PC-3 (cell line): ENCODE data around the gene ACSBG1. TPM values are rescaled to one million over a fixed set of nuclear protein-coding genes. Genes with fewer than 3 reads are reported as not detected.

Experiments
- ATAC-seq: fragments of 200-7000 bp; cut with Tn5 transposase; 2 replicates; pipeline ENCODE4 v1.9.1; 2020; ENCODE audit warnings: mild to moderate bottlenecking, moderate library complexity
- BruUV-seq: library from RNA; stranded (reverse); fragments of 400-500 nt; replicated peaks from 2 replicates; lab custom pipeline; 2021; lab: Mats Ljungman, UMichigan
- CTCF ChIA-PET: fragments of 300-600 bp; sonication (Branson Sonifier 250); formaldehyde crosslinking; loops from one replicate; lab custom pipeline; 2022; ENCODE audit warnings: antibody characterized with exemption; lab: Charles Lee
- POLR2A ChIA-PET: fragments of 300-600 bp; sonication (Branson Sonifier 250); formaldehyde crosslinking; loops from one replicate; lab custom pipeline; 2022; ENCODE audit warnings: antibody characterized with exemption; ENCODE audit not compliant: unreplicated experiment; lab: Charles Lee
- DNase-seq: peaks from one replicate; pipeline ENCODE4 v3.0.0-alpha.2; 2015
- H2AFZ ChIP-seq: fragments of 300-600 bp; sonication (generic); 2 replicates; pipeline ENCODE4 v1.6.0; 2016; ENCODE audit warnings: antibody characterized with exemption, low read length
- H3F3A ChIP-seq: fragments of 300-600 bp; sonication (generic); one replicate; pipeline ENCODE4 v1.6.0; 2017; ENCODE audit warnings: antibody characterized with exemption, low read length, control low read depth, mild to moderate bottlenecking; ENCODE audit not compliant: unreplicated experiment
- H3K27ac ChIP-seq: fragments of 300-600 bp; sonication (generic); 2 replicates; pipeline ENCODE4 v1.5.1; 2016; ENCODE audit warnings: mild to moderate bottlenecking, low read length
- H3K27me3 ChIP-seq: fragments of 300-600 bp; sonication (generic); 2 replicates; pipeline ENCODE4 v1.6.1; 2016; ENCODE audit warnings: low read length, mixed read lengths
- H3K36me3 ChIP-seq: fragments of 300-600 bp; sonication (generic); 2 replicates; pipeline ENCODE4 v1.6.1; 2016; ENCODE audit warnings: low read depth, mixed run types, low read length, mixed read lengths
- H3K4me1 ChIP-seq: fragments of 300-600 bp; sonication (generic); 2 replicates; pipeline ENCODE4 v1.5.1; 2016; ENCODE audit warnings: low read length; ENCODE audit not compliant: insufficient read depth
- H3K4me2 ChIP-seq: fragments of 300-600 bp; sonication (generic); 2 replicates; pipeline ENCODE4 v1.6.0; 2016; ENCODE audit warnings: low read length
- H3K4me3 ChIP-seq: fragments of 300-600 bp; sonication (generic); 2 replicates; pipeline ENCODE4 v1.5.1; 2016; ENCODE audit warnings: mild to moderate bottlenecking, low read length, mixed read lengths
- H3K79me2 ChIP-seq: fragments of 300-600 bp; sonication (generic); 2 replicates; pipeline ENCODE4 v1.6.1; 2017; ENCODE audit warnings: low read length, mixed read lengths
- H3K9ac ChIP-seq: fragments of 300-600 bp; sonication (generic); 2 replicates; pipeline ENCODE4 v1.6.0; 2016; ENCODE audit warnings: mild to moderate bottlenecking, low read length
- H3K9me2 ChIP-seq: fragments of 300-600 bp; sonication (generic); replicated peaks from 2 replicates; pipeline ENCODE4 v1.6.1; 2016; ENCODE audit warnings: mixed run types, low read length, mixed read lengths
- H3K9me3 ChIP-seq: fragments of 300-600 bp; sonication (generic); 2 replicates; pipeline ENCODE4 v1.6.1; 2016; ENCODE audit warnings: low read length, mixed read lengths
- H4K20me1 ChIP-seq: fragments of 300-600 bp; sonication (generic); 2 replicates; pipeline ENCODE4 v1.6.1; 2016; ENCODE audit warnings: low read length, mixed read lengths
- CTCF ChIP-seq: fragments of 300-600 bp; sonication (generic); conservative IDR thresholded peaks from 2 replicates; pipeline ENCODE4 v1.5.1; 2017; ENCODE audit warnings: antibody characterized with exemption, low read depth, mild to moderate bottlenecking, low read length
- EZH2 ChIP-seq: fragments of 300-600 bp; sonication (generic); IDR thresholded peaks from one replicate; pipeline ENCODE4 v1.6.1; 2017; ENCODE audit warnings: antibody characterized with exemption, mild to moderate bottlenecking, low read length; ENCODE audit not compliant: unreplicated experiment
- EZH2phosphoT487 ChIP-seq: fragments of 300-600 bp; sonication (generic); IDR thresholded peaks from 2 replicates; pipeline ENCODE4 v1.6.1; 2018; ENCODE audit warnings: mild to moderate bottlenecking, antibody characterized with exemption, low read length, borderline replicate concordance
- intact Hi-C: fragments of 100-400 bp; cut with micrococcal nuclease; formaldehyde crosslinking; loops from 2 replicates; pipeline ENCODE4 v1.9.0; 2023
- total RNA-seq: library from RNA; depleted of rRNA; stranded (reverse); fragments of >200 nt; gene quantifications from 2 replicates; pipeline ENCODE4 v1.2.3, GENCODE V29; 2014

ACSBG1 gene
- total RNA-seq, 1 experiment from 2014 or later = 0.36 TPM

- H2AFZ ChIP-seq = no peak overlapping the region
- no peak for DNase-seq
- H3K4me1 ChIP-seq = no peaks in the 10 kb centered on the region
- intact Hi-C loops = loop anchor here (5.0 kb wide), 1 partner anchor 63 kb away; no protein-coding TSS in a partner anchor
- no peak for ATAC-seq
- H3K9ac ChIP-seq = no peak overlapping the region
- ChIA-PET CTCF (no interaction called here), POLR2A (no interaction called here)
- H4K20me1 ChIP-seq = no peaks in the 10 kb centered on the region
- H3K9me3 ChIP-seq = no peaks in the 10 kb centered on the region
- no peaks in the 10 kb centered on the region for H3K9me2 ChIP-seq
- no peak overlapping the region for H3K4me3 ChIP-seq
- no peak overlapping the region for H3K4me2 ChIP-seq
- no peaks in the 10 kb centered on the region for H3K36me3 ChIP-seq
- H3K79me2 ChIP-seq = no peaks in the 10 kb centered on the region
- TF ChIP-seq CTCF = no peak
- TF ChIP-seq EZH2 = no peak
- TF ChIP-seq EZH2phosphoT487 = no peak
- no peaks in the 10 kb centered on the region for H3F3A ChIP-seq
- no peaks in the 10 kb centered on the region for H3K27me3 ChIP-seq
- H3K27ac ChIP-seq = no peak overlapping the region
- no TSS peak for BruUV-seq
These were observed 54.5 kb downstream of the ACSBG1 start for GRCh38 chr15:78179906-78180305.

GRCh38 chr15:78179286-78179840 is 55.0 kb downstream of the ACSBG1 start:
- ATAC-seq (no peak), DNase-seq (no peak)
- Histone ChIP-seq H3K9me2 (no peaks in the 10 kb centered on the region), H4K20me1 (no peaks in the 10 kb centered on the region), H3K27ac (no peak overlapping the region), H3K27me3 (no peaks in the 10 kb centered on the region), H2AFZ (no peak overlapping the region), H3K4me3 (no peak overlapping the region), H3K4me2 (no peak overlapping the region), H3K9me3 (no peaks in the 10 kb centered on the region), H3F3A (no peaks in the 10 kb centered on the region), H3K4me1 (no peaks in the 10 kb centered on the region), H3K36me3 (no peaks in the 10 kb centered on the region), H3K9ac (no peak overlapping the region), H3K79me2 (no peaks in the 10 kb centered on the region)
- CTCF ChIA-PET = no interaction called here
- intact Hi-C loops = loop anchor here (5.0 kb wide), 1 partner anchor 62 kb away; no protein-coding TSS in a partner anchor
- no peak for TF ChIP-seq CTCF
- no peak for TF ChIP-seq EZH2
- no TSS peak for BruUV-seq
- POLR2A ChIA-PET = no interaction called here

DNA sequence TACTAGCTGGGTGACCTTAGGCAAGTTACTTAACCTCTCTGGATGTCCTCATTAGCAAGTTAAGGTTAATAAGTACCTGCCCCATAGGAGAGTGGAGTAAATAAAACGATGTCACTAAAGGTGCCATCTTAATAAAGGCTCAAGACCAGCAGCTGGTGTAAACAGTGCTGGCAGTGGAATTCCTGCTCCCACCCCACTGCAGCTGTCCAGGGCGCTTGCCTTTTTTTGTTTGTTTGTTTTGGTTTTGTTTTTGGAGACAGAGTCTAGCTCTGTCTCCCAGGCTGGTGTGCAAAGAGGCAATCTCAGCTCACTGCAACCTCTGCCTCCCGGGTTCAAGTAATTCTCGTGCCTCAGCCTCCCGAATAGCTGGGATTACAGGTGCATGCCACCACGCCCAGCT is 56.3 kb downstream of the ACSBG1 start:
- Histone ChIP-seq H3K9me2 (no peaks in the 10 kb centered on the region), H3K27me3 (no peaks in the 10 kb centered on the region), H3F3A (no peaks in the 10 kb centered on the region), H3K9me3 (no peaks in the 10 kb centered on the region), H3K4me2 (no peak overlapping the region), H3K9ac (no peak overlapping the region), H4K20me1 (no peaks in the 10 kb centered on the region), H2AFZ (no peak overlapping the region), H3K4me3 (no peak overlapping the region), H3K36me3 (no peaks in the 10 kb centered on the region), H3K27ac (no peak overlapping the region), H3K79me2 (no peaks in the 10 kb centered on the region), H3K4me1 (no peaks in the 10 kb centered on the region)
- no TSS peak for BruUV-seq
- intact Hi-C loops = loop anchor here (5.0 kb wide), 1 partner anchor 61 kb away; no protein-coding TSS in a partner anchor
- no peak for TF ChIP-seq EZH2
- TF ChIP-seq EZH2phosphoT487 = no peak
- no peak for TF ChIP-seq CTCF
- ATAC-seq (no peak), DNase-seq (no peak)
- POLR2A ChIA-PET = no interaction called here
- CTCF ChIA-PET = interaction anchor here (2.0 kb wide), 1 partner anchor 63 kb away, joined by 5 read pairs; no protein-coding TSS in a partner anchor
